ENCODE results near the gene TTC21A.

DNA sequence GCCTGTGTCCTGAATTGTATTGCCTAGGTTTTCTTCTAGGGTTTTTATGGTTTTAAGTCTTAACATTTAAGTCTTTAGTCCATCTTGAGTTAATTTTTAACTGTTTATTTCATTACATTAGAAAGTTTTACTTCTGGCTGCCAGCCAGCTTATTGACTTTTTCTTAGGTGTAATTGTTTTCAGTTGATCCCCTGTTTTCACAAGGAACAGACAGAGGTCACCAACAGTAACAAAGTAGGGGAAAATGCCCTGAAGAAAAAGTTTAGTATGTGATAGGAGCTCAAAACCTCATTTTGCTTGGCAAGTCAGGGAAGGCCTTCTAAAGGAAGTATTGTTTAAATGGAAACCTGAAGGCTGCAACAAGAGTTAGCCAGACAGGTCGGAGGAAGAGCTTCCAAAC is 45.3 kb upstream of the TTC21A start:
- TF ChIP-seq, protein P1, sequence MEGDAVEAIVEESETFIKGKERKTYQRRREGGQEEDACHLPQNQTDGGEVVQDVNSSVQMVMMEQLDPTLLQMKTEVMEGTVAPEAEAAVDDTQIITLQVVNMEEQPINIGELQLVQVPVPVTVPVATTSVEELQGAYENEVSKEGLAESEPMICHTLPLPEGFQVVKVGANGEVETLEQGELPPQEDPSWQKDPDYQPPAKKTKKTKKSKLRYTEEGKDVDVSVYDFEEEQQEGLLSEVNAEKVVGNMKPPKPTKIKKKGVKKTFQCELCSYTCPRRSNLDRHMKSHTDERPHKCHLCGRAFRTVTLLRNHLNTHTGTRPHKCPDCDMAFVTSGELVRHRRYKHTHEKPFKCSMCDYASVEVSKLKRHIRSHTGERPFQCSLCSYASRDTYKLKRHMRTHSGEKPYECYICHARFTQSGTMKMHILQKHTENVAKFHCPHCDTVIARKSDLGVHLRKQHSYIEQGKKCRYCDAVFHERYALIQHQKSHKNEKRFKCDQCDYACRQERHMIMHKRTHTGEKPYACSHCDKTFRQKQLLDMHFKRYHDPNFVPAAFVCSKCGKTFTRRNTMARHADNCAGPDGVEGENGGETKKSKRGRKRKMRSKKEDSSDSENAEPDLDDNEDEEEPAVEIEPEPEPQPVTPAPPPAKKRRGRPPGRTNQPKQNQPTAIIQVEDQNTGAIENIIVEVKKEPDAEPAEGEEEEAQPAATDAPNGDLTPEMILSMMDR (conservative IDR thresholded peaks at IDR 0.05): no peak
- TF ChIP-seq EZH2 (IDR thresholded peaks at IDR 0.05; ENCODE audit: low read depth): no peak

All from PC-9 (cell line).